Embryonic facial prominence (tissue), 1 donor: Measurements from ENCODE around the gene TMEM39A.

Experiments used
- DNase-seq: peaks from one replicate; pipeline ENCODE4 v3.0.0-alpha.2; 2016; ENCODE audit errors: extremely low spot score

Gene TMEM39A

GRCh38 chr3:119453822-119454221 lies 9.6 kb downstream of the TMEM39A start:
- no peak for DNase-seq

- no peak for DNase-seq
These were observed 18.8 kb downstream of the TMEM39A start for GRCh38 chr3:119444590-119444989.

- DNase-seq: no peak
These were observed 20.2 kb downstream of the TMEM39A start for GRCh38 chr3:119443179-119443578.

GRCh38 chr3:119437691-119438258 lies 25.6 kb downstream of the TMEM39A start:
- no peak for DNase-seq

- no peak for DNase-seq
These were observed 26.4 kb downstream of the TMEM39A start for GRCh38 chr3:119436977-119437376.

GRCh38 chr3:119434703-119435102 lies 28.7 kb downstream of the TMEM39A start:
- no peak for DNase-seq

GRCh38 chr3:119433613-119434325 lies 29.6 kb downstream of the TMEM39A start:
- DNase-seq: no peak

GRCh38 chr3:119428538-119428937 lies 34.9 kb downstream of the TMEM39A start:
- no peak for DNase-seq

- DNase-seq: no peak
These were observed 35.7 kb downstream of the TMEM39A start for GRCh38 chr3:119427669-119428068.

GRCh38 chr3:119420196-119420595 lies 43.2 kb downstream of the TMEM39A start:
- DNase-seq: no peak

GRCh38 chr3:119418641-119419040 lies 44.8 kb downstream of the TMEM39A start:
- DNase-seq: no peak

- no peak for DNase-seq
These were observed 45.5 kb downstream of the TMEM39A start for GRCh38 chr3:119417771-119418512.

GRCh38 chr3:119416873-119417272 lies 46.5 kb downstream of the TMEM39A start:
- DNase-seq: no peak

GRCh38 chr3:119413603-119414280 lies 49.7 kb downstream of the TMEM39A start:
- DNase-seq: no peak

- DNase-seq: no peak
These were observed 53.6 kb downstream of the TMEM39A start for GRCh38 chr3:119409844-119410243.

- no peak for DNase-seq
These were observed 55.0 kb downstream of the TMEM39A start for GRCh38 chr3:119408243-119408950.

GRCh38 chr3:119405315-119405714 lies 58.1 kb downstream of the TMEM39A start:
- DNase-seq: no peak

- no peak for DNase-seq
These were observed 60.2 kb downstream of the TMEM39A start for GRCh38 chr3:119403201-119403600.

GRCh38 chr3:119402791-119403190 lies 60.6 kb downstream of the TMEM39A start:
- DNase-seq: no peak

GRCh38 chr3:119401503-119402440 lies 61.6 kb downstream of the TMEM39A start:
- no peak for DNase-seq

- no peak for DNase-seq
These were observed 62.3 kb downstream of the TMEM39A start for GRCh38 chr3:119401069-119401468.
